Measurements from ENCODE around the gene PATE2.

DNA sequence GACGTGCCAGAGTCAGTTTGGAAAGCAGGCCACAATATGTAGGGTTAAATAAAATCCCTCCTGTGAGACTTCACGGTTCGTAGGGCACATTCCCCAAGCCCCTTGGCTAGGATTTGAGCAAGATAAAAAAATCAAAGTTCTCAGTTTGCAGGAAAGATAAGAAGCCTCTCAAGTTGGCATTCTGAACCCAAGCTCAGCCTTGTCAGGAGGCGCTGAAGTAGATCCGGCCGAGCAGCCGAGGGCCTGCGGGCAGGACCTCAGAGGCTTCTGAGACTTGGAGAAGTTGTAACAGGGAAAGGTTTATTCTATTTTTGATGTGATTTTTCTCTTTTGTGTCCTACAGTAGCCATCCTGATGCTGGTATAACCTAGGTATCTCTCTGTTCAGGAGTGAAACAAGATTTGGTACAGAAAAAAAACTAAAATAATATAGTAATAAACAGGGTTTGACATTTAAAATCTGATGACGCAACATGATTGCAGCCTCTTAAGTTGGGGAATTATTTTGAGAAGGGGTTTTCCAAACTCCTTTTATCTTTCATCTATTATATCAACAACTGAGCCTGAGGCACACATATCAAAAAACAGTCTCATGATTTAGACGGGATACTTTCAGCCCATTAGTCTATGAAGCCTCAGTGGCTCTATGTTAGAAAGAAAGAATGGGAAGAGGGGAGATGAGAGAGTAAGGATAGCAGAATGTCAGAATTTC is 10.1 kb downstream of the PATE2 start:
- TF ChIP-seq EZH2 (IDR thresholded peaks at IDR 0.05; ENCODE audit: insufficient read depth, poor library complexity, severe bottlenecking) (no peak), EZH2phosphoT487 (IDR thresholded peaks at IDR 0.05; ENCODE audit: insufficient read depth, low read depth) (no peak)
